Stimulated activated CD8-positive, alpha-beta memory T cell treated with anti-CD3 and anti-CD28 coated beads, Interleukin-7, amount 100 ng/mL, for 48 hours (primary cell): Measurements from ENCODE around the gene S100A8.
"Not testable (repeated sequence)": the region's sequence is repeated elsewhere in the genome, so short reads cannot be mapped to it uniquely, and the experiment has no call there.

ENCODE experiments used
- DNase-seq, 2 donors: peaks; one replicate each; pipeline ENCODE4 v3.0.0-alpha.2; 2020; ENCODE audit warnings: low read depth in 1 of 2; ENCODE audit errors: extremely low read depth in 1 of 2

Gene S100A8

GRCh38 chr1:153349363-153350320, 41.2 kb downstream of the S100A8 start:
- DNase-seq, result no peak

- DNase-seq, result no peak
Measured at GRCh38 chr1:153348511-153349362, 42.1 kb downstream of the S100A8 start, which contains the start of gene PGLYRP4. Gene PGLYRP4, minus strand, starts transcription at chr1:153348841. Its CDS starts 909 bp downstream, at chr1:153347932.

- no peak for DNase-seq
Measured at GRCh38 chr1:153347856-153348255, 43.0 kb downstream of the S100A8 start.

- not testable (repeated sequence) for DNase-seq
Measured at GRCh38 chr1:153347049-153347448, 43.8 kb downstream of the S100A8 start.

GRCh38 chr1:153346077-153346723, 44.7 kb downstream of the S100A8 start:
- DNase-seq, result no peak

- no peak for DNase-seq
Measured at GRCh38 chr1:153345187-153346076, 45.4 kb downstream of the S100A8 start.

GRCh38 chr1:153344718-153345025, 46.2 kb downstream of the S100A8 start:
- DNase-seq, result no peak

GRCh38 chr1:153343811-153344717, 46.8 kb downstream of the S100A8 start:
- DNase-seq, result no peak

- DNase-seq, result no peak
Measured at GRCh38 chr1:153343040-153343681, 47.7 kb downstream of the S100A8 start.

- DNase-seq, result no peak
Measured at GRCh38 chr1:153342178-153342577, 48.7 kb downstream of the S100A8 start.

GRCh38 chr1:153341431-153341934, 49.4 kb downstream of the S100A8 start:
- DNase-seq, result no peak

GRCh38 chr1:153340356-153340755, 50.5 kb downstream of the S100A8 start:
- no peak for DNase-seq
